DMS79 treated with DMSO at 0.1 percent for 48 hours (cell line): ENCODE data around the gene SNX32.
"Not testable (repeated sequence)": the region's sequence is repeated elsewhere in the genome, so short reads cannot be mapped to it uniquely, and the experiment has no call there.

Source experiments
- DNase-seq: peaks from one replicate; lab custom pipeline; 2025; lab: John Stamatoyannopoulos, UW

Gene SNX32

GRCh38 chr11:65826984-65827735 is 6.6 kb upstream of the SNX32 start:
- DNase-seq = no peak

DNA sequence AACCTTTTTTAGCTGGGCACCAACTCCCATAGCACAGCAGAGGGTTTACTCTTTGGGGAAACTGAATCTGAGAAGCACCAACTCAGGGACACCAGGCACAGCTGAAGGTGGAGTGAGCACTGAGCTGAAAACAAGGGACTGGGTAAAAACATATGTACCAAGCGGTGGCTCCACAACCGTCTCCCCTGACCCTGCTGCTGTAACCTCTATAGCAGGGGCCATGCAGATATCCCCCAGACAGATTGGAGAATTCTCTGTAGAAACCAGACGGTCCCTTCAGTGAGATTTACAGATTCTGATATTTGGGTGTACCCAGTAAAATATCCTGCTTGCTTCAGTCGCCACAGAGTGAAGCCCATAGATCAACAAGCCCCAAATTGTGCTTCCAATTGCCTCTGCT is 4.3 kb upstream of the SNX32 start:
- no peak for DNase-seq

- DNase-seq = not testable (repeated sequence)
These were observed 1.5 kb upstream of the SNX32 start for GRCh38 chr11:65832231-65832630.

- no peak for DNase-seq
These were observed 439 bp downstream of the SNX32 start for GRCh38 chr11:65834202-65834601.

GRCh38 chr11:65842144-65842543 is 8.4 kb downstream of the SNX32 start:
- no peak for DNase-seq

DNA sequence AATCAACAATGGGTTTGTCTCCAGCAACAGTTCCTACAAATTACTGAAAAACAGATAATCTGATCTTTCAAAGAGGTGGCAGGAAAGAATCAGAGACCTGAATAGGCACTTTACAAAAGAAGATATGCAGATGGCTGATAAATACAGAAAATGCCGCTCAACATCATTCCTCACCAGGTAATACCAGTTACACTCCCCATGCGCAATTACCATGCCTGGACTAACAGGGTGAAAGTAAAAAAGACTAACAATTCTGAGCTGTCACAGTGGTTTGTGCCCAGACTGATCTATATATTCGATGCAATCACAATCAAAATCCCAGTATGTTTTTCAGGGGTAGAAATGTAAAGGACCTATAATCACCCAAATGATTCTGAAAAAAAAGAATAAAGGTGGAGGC is 10.0 kb downstream of the SNX32 start:
- DNase-seq = no peak

DNA sequence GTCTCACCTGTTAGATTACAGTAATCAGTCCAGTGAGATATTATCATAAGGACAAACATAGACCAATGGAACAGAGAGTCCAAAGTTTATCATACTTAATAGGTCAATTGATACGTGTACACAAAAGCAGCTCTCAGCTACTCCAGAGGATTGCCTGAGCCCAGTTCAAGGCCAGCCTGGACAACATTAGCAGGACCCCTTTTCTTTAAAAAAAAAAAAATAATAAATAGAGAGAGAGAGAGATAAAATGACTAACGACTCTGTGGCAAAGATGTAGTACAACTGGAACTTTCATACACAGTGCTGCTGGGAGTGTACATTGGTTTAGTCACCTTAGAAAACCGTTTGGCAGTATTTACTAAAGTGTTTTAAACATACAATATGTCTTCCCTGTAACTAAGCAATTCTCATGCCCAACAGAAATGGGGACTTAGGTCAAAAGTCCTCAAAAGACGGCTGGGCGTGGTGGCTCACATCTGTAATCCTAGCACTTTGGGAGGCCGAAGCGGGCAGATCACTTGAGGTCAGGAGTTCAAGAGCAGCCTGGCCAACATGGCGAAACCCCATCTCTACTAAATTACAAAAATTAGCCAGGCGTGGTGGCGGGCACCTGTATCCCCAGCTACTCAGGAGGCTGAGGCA is 10.6 kb downstream of the SNX32 start:
- no peak for DNase-seq

DNA sequence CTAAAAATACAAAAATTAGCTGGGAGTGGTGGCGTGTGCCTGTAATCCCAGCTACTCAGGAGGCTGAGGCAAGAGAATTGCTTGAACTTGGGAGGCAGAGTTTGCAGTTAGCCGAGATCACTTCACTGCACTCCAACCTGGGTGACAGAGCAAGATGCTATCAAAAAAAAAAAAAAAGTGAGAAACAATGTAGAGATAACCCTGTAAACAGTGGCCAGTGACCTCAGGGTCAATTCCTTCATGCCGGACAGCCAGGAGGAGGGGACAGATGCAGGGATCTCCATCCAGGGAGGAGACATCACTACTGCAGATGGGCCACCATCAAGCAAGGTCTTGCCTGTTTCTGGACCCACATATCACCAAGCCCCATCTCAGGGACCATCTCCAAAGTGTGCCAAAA is 14.0 kb downstream of the SNX32 start:
- DNase-seq = no peak

GRCh38 chr11:65848693-65849092 is 14.9 kb downstream of the SNX32 start:
- not testable (repeated sequence) for DNase-seq

GRCh38 chr11:65849366-65849765 is 15.6 kb downstream of the SNX32 start:
- DNase-seq = no peak

GRCh38 chr11:65849771-65850216 is 16.0 kb downstream of the SNX32 start:
- no peak for DNase-seq

DNA sequence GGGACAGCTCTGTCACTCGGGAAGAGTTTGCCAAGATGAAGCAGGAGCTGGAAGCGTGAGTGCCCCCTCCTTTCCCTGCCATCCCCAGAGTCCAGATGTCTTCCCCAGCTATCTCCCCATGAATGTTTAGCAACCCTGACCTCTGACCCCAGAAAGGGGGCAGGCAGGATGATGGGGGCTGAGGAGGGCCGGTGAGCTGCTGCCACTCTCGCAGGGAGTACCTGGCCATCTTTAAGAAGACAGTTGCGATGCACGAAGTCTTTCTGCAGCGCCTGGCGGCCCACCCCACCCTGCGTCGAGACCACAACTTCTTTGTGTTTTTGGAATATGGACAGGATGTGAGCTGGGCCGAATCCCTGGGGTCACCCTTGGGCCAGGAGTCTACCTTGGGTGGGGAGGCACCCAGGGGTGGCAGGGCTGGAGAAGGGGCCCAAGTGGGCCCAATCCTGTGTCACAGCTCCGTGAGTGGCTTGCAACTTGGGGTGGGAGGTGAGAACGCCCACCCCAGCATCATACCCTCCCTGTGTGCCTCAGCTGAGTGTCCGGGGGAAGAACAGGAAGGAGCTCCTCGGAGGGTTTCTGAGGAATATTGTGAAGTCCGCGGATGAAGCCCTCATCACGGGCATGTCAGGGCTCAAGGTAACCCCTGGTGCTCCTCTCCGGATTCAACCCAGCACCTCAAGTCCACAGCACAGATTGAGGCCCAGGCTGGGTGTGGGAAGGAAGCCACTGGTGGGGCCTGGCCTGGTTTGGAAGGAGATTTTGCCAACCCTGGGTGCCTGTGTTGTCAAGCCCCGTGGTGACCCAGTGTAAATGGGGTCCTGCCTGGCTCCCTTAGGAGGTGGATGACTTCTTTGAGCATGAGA is 16.7 kb downstream of the SNX32 start:
- no peak for DNase-seq

DNA sequence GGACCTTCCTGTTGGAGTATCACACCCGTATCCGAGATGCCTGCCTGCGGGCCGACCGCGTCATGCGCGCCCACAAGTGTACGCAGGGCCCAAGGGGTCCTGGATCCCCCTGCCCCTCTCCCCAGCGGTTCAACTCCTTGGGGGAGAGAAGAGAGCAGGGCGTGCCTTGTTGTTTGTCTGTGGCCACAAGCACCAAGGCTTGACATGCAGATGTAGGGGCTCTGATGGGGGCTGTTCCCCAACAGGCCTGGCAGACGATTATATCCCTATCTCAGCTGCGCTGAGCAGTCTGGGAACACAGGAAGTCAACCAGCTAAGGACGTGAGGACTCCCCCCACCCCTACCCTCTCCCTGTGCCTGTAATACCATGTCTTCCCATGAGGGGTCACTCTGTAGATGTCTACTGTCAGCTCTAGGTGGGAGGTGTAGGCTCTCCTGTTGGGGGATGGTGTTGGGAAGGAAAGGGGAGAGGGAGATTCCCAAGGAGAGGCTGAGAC is 17.4 kb downstream of the SNX32 start:
- no peak for DNase-seq

- no peak for DNase-seq
These were observed 18.2 kb downstream of the SNX32 start for GRCh38 chr11:65851811-65852507.

- DNase-seq = no peak
These were observed 18.9 kb downstream of the SNX32 start for GRCh38 chr11:65852508-65853245.

DNA sequence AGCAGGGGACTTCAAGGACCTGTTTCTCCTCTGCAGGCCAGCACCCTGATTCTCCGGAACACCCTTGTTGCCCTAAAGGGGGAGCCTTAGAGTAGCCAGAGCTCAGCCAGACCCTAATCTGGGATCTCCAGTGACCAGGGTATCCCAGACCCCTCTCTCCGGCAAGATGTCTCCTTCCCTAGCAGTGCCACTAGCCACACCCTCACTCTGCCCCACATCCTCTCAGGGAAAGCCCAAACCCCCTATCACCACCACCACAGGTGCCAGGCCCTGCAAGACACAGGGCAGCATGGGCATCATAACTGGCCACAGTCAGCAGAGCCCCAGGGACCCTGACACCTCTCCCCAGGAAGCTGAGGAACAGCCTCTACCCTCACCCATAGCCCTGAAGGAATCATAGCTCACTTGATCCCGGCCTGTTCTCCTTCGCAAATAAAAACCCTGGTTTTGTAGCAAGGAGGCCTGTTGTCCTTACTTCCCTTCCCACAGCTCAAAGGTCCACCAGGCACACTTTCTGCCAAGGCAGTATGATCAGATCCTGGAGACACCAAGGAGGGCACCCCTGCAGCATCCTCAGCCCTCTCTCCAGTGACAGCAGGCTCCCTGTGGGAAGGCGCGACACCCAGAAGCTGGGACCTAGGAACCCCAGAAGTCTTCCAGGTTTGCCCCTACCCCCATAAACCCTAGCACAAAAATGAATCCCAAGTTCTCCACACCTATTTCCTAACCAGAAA is 19.6 kb downstream of the SNX32 start:
- DNase-seq = no peak

DNA sequence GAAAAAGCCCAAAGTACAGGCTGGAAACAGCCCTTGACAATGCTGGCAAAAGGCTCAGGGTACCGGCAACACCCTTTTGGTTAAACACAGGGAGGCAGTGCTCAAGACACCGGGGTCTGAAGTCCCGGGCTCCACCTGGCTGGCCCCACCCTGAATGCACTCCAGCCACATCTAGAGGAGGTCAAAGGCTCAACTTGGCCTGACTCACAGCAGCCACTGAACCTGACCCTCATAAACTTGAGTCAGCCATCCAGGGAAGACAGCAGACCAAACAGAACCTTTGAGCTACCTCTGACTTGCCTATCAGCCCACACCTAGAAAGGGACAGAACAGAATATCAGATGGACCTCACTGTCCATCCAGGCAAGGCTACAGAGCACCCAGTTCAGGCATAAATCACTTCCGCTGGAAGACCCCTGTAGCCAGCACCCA is 20.4 kb downstream of the SNX32 start:
- DNase-seq = no peak

DNA sequence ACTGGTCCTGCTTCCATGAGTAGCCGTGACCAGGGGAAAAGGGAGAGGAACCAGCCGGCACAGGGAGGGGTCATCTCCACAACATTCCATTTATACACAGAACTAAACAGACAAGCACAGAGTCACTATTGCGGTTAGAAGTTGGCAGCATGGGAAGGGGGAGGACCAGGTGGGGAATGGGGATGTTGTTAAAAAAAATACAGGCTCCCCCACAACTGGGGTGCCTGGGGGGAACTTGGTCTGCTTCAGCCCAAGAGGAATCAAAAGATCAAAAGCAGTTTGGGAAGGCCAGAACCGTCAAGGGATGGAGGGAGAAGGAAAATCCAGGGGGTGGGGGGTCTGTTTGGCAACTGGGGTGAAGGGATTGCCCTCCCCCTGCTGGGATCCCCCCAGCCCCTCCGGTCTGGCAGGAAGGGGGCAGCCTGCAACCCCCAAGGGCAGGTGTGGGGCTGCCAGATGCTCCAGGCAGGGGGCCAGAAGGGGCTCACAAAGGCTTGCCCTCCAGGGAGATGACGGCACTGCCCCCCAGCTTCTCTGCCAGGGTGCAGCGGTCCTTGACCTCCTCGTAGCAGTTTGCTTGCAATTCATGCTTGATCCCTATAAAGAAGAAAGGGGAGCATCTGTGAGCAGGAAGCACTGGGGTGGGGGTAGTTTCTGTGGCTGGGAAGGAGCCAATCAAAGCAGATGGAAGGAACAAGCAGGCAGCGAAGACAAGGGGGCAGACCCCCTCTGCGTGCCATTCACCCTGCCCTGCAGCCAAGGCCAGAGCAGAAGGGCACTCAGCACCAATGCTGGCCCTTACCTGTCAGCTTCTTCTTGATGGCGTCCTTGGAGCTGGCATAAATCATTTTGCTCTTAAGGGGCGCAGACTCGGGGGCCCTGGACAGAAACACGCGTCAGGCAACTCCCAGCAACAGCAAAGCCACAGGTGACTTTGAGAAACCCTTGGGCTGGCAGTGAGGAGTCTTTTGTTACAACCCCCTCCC is 21.4 kb downstream of the SNX32 start:
- DNase-seq = no peak

DNA sequence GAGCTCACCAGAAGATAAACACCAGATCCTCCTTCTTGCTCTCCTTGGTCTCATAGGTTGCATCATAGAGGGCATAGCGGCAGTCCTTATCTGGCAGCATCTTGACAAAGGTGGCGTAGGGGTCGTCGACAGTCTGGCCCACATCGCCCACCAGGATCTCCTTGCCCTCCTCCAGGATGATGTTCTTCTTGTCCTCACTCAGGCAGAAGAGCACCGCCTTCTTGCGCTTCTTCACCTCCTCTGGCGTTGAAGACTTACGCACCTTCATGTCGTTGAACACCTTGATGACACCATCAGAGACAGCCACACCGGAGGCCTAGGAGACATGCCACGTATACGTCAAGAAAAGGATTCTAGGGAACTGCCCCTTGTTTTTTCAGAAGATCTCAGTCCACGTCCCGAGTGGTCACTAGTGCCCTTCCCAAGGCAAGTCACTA is 22.2 kb downstream of the SNX32 start:
- no peak for DNase-seq
